ENCODE data around the gene XRN1. TPM values are rescaled to one million over a fixed set of nuclear protein-coding genes. Genes with fewer than 3 reads are reported as not detected.

Gene XRN1
- total RNA-seq, 4 donors from 2014 or later = 43.2 to 148 (median 61.8) TPM

GRCh38 chr3:142263112-142263511 is 184.7 kb downstream of the XRN1 start:
- DNase-seq = no peak
- peaks cover 0 to 3% of the 10 kb centered on the region in 2 donors for H3K4me1 ChIP-seq
- 90 to 96% methylated on average over 2 of the region's 2 CpGs for WGBS, 2 donors
- no peak overlapping the region for H3K4me3 ChIP-seq (replicated peaks in 1 of 3)
- intact Hi-C loops (cut with DNase I) = no loop called here
- H3K27ac ChIP-seq = no peak overlapping the region
- no peaks in the 10 kb centered on the region for H3K27me3 ChIP-seq
- TF ChIP-seq POLR2A (IDR thresholded peaks at IDR 0.05) (no peak), CTCF (IDR thresholded peaks at IDR 0.05) (no peak)
- no peaks in the 10 kb centered on the region for H3K36me3 ChIP-seq
- no peaks in the 10 kb centered on the region for H3K9me3 ChIP-seq

- Histone ChIP-seq H3K27ac (peak overlapping the region; percentile 14 to 70 (median 35)), H3K36me3 (no peaks in the 10 kb centered on the region), H3K4me1 (peaks cover 0 to 3% of the 10 kb centered on the region in 2 donors), H3K9me3 (no peaks in the 10 kb centered on the region), H3K4me3 (replicated peaks in 1 of 3) (no peak overlapping the region), H3K27me3 (no peaks in the 10 kb centered on the region)
- WGBS, 2 donors = 19 to 32% methylated on average over 3 of the region's 3 CpGs
- TF ChIP-seq CTCF (IDR thresholded peaks at IDR 0.05) (no peak), POLR2A (IDR thresholded peaks at IDR 0.05) (no peak)
- intact Hi-C loops (cut with DNase I) = no loop called here
- DNase-seq = peak; percentile 45 to 56
Observed at GRCh38 chr3:142259359-142259758, 188.5 kb downstream of the XRN1 start.

GRCh38 chr3:142256712-142257333 is 191.0 kb downstream of the XRN1 start:
- DNase-seq = peak in 1 of 2 donors; percentile 48
- Histone ChIP-seq H3K27me3 (no peaks in the 10 kb centered on the region), H3K27ac (no peak overlapping the region), H3K9me3 (no peaks in the 10 kb centered on the region), H3K4me3 (replicated peaks in 1 of 3) (no peak overlapping the region), H3K4me1 (peaks cover 0 to 3% of the 10 kb centered on the region in 2 donors), H3K36me3 (no peaks in the 10 kb centered on the region)
- intact Hi-C loops (cut with DNase I) = no loop called here
- no peak for TF ChIP-seq POLR2A (IDR thresholded peaks at IDR 0.05)
- TF ChIP-seq CTCF (IDR thresholded peaks at IDR 0.05) = no peak
- WGBS, 2 donors = 81 to 85% methylated on average over 12 of the region's 12 CpGs

Small RNA genes lying within 50 kb of the gene (small RNA-seq; reads per million reads assigned to genes)
- gene RNU1-100P = not detected
- gene RNU6-1294P = not detected

Other genes starting within 250 kb of the XRN1 start
- gene GK5, start 222.5 kb downstream of the XRN1 start, total RNA-seq = 10 to 100 TPM; 23.6 to 36.7 (median 29.5) TPM
- gene ATR, start 130.7 kb upstream of the XRN1 start, total RNA-seq = 10 to 100 TPM; 38.7 to 62.1 (median 46.3) TPM
- 10 to 100 TPM; 13.3 to 21.3 (median 16.8) TPM for gene PLS1, start 148.4 kb upstream of the XRN1 start, total RNA-seq